H9 (cell line): Measurements from ENCODE around the gene SULT1A2. TPM values are rescaled to one million over a fixed set of nuclear protein-coding genes. Genes with fewer than 3 reads are reported as not detected.

Source experiments
- DNase-seq: peaks from one replicate; pipeline ENCODE4 v3.0.0-alpha.2; 2017
- H2AFZ ChIP-seq: one replicate; pipeline ENCODE4 v1.6.1; 2013; ENCODE audit warnings: mild to moderate bottlenecking, low read length, control low read depth, moderate library complexity
- H2AK5ac ChIP-seq: 2 replicates; pipeline ENCODE4 v1.6.1; 2013; ENCODE audit warnings: low read length, control low read depth, mixed read lengths; ENCODE audit not compliant: insufficient read length
- H2BK120ac ChIP-seq: one replicate; pipeline ENCODE4 v1.6.1; 2013; ENCODE audit warnings: low read depth, mild to moderate bottlenecking, low read length, control low read depth, inconsistent platforms; ENCODE audit not compliant: poor library complexity, severe bottlenecking
- H2BK12ac ChIP-seq: 2 replicates; pipeline ENCODE4 v1.6.1; 2013; ENCODE audit warnings: low read length, control low read depth, mixed read lengths, low read depth; ENCODE audit not compliant: insufficient read length
- H2BK15ac ChIP-seq: 2 replicates; pipeline ENCODE4 v1.6.1; 2013; ENCODE audit warnings: low read depth, low read length, control low read depth
- H2BK20ac ChIP-seq: one replicate; pipeline ENCODE4 v1.6.1; 2013; ENCODE audit warnings: low read depth, mild to moderate bottlenecking, low read length, control low read depth, inconsistent platforms; ENCODE audit not compliant: poor library complexity, severe bottlenecking
- H2BK5ac ChIP-seq: 2 replicates; pipeline ENCODE4 v1.6.1; 2013; ENCODE audit warnings: low read length, control low read depth, mixed read lengths; ENCODE audit not compliant: insufficient read length
- H3K14ac ChIP-seq: 2 replicates; pipeline ENCODE4 v1.6.1; 2013; ENCODE audit warnings: low read length, control low read depth; ENCODE audit not compliant: insufficient read depth
- H3K18ac ChIP-seq: 2 replicates; pipeline ENCODE4 v1.6.1; 2013; ENCODE audit warnings: low read depth, mild to moderate bottlenecking, mixed read lengths, low read length, control low read depth; ENCODE audit not compliant: insufficient read length
- H3K23ac ChIP-seq: 2 replicates; pipeline ENCODE4 v1.6.1; 2013; ENCODE audit warnings: low read length, control low read depth, mixed read lengths, low read depth; ENCODE audit not compliant: insufficient read length
- H3K23me2 ChIP-seq: 2 replicates; pipeline ENCODE4 v1.6.1; 2013; ENCODE audit warnings: low read depth, mild to moderate bottlenecking, mixed read lengths, low read length, control low read depth; ENCODE audit not compliant: insufficient read length, poor library complexity, severe bottlenecking
- H3K27ac ChIP-seq: 2 replicates; pipeline ENCODE4 v1.5.1; 2013; ENCODE audit warnings: low read length, control low read depth, mixed read lengths, low read depth; ENCODE audit not compliant: insufficient read length
- H3K27me3 ChIP-seq: 2 replicates; pipeline ENCODE4 v1.6.1; 2013; ENCODE audit warnings: low read length, control low read depth, inconsistent platforms; ENCODE audit not compliant: insufficient read depth
- H3K4ac ChIP-seq: 2 replicates; pipeline ENCODE4 v1.6.1; 2013; ENCODE audit warnings: low read depth, mild to moderate bottlenecking, control low read depth, inconsistent platforms, low read length, moderate library complexity
- H3K4me1 ChIP-seq: 2 replicates; pipeline ENCODE4 v1.6.1; 2013; ENCODE audit warnings: low read length, control low read depth, inconsistent platforms; ENCODE audit not compliant: insufficient read depth
- H3K4me2 ChIP-seq: 2 replicates; pipeline ENCODE4 v1.6.1; 2013; ENCODE audit warnings: low read length, control low read depth, mixed read lengths; ENCODE audit not compliant: insufficient read length, insufficient read depth
- H3K56ac ChIP-seq: 2 replicates; pipeline ENCODE4 v1.6.1; 2013; ENCODE audit warnings: low read depth, mild to moderate bottlenecking, mixed read lengths, low read length, control low read depth; ENCODE audit not compliant: insufficient read length
- H3K79me1 ChIP-seq: 2 replicates; pipeline ENCODE4 v1.6.1; 2013; ENCODE audit warnings: low read depth, mild to moderate bottlenecking, moderate library complexity, low read length, control low read depth, inconsistent platforms; ENCODE audit not compliant: insufficient read depth, poor library complexity, severe bottlenecking
- H3K79me2 ChIP-seq: 2 replicates; pipeline ENCODE4 v1.6.1; 2013; ENCODE audit warnings: low read length, control low read depth, inconsistent platforms; ENCODE audit not compliant: insufficient read depth
- H3K9ac ChIP-seq: 2 replicates; pipeline ENCODE4 v1.6.1; 2013; ENCODE audit warnings: low read length, control low read depth, mixed read lengths; ENCODE audit not compliant: insufficient read length; ENCODE audit errors: extremely low read depth
- H3K9me3 ChIP-seq: one replicate; pipeline ENCODE4 v1.6.1; 2013; ENCODE audit warnings: low read depth, low read length, inconsistent platforms; ENCODE audit not compliant: control insufficient read depth
- H3T11ph ChIP-seq: one replicate; pipeline ENCODE4 v1.6.1; 2013; ENCODE audit warnings: mild to moderate bottlenecking, low read length, control low read depth, inconsistent platforms
- H4K20me1 ChIP-seq: one replicate; pipeline ENCODE4 v1.6.1; 2013; ENCODE audit not compliant: control insufficient read depth, insufficient read length, insufficient read depth
- H4K5ac ChIP-seq: 2 replicates; pipeline ENCODE4 v1.6.1; 2013; ENCODE audit warnings: low read depth, mild to moderate bottlenecking, mixed read lengths, low read length, control low read depth; ENCODE audit not compliant: insufficient read length
- H4K8ac ChIP-seq: replicated peaks from 2 replicates; pipeline ENCODE4 v1.6.1; 2013; ENCODE audit warnings: low read length, control low read depth, mixed read lengths, low read depth; ENCODE audit not compliant: insufficient read length
- H4K91ac ChIP-seq: 2 replicates; pipeline ENCODE4 v1.6.1; 2013; ENCODE audit warnings: low read depth, mild to moderate bottlenecking, moderate library complexity, mixed read lengths, low read length, control low read depth; ENCODE audit not compliant: insufficient read length
- H3K27ac Mint-ChIP-seq, 3 experiments: 2 replicates in 2 of 3; 3 replicates in 1 of 3; pipeline ENCODE4 v1.8.0; 2020 to 2021; ENCODE audit warnings: mixed read lengths in 3 of 3, mild to moderate bottlenecking in 1 of 3, moderate library complexity in 1 of 3
- H3K27me3 Mint-ChIP-seq: 2 replicates; pipeline ENCODE4 v1.8.0; 2021; ENCODE audit warnings: low read depth, mild to moderate bottlenecking, moderate library complexity, mixed read lengths
- H3K36me3 Mint-ChIP-seq, 3 experiments: 2 replicates in 2 of 3; 3 replicates in 1 of 3; pipeline ENCODE4 v1.8.0; 2020 to 2021; ENCODE audit warnings: low read depth in 3 of 3, mixed read lengths in 3 of 3; ENCODE audit not compliant: insufficient read depth in 1 of 3
- H3K4me1 Mint-ChIP-seq, 2 experiments: 2 replicates each; pipeline ENCODE4 v1.8.0; 2020; ENCODE audit warnings: mixed read lengths in 2 of 2
- H3K4me3 Mint-ChIP-seq, 2 experiments: 2 replicates in 1 of 2; 3 replicates in 1 of 2; pipeline ENCODE4 v1.8.0; 2020 to 2021; ENCODE audit warnings: mild to moderate bottlenecking in 2 of 2, mixed read lengths in 2 of 2, moderate library complexity in 1 of 2
- H3K9me3 Mint-ChIP-seq, 2 experiments: 2 replicates in 1 of 2; 3 replicates in 1 of 2; pipeline ENCODE4 v1.8.0; 2020; ENCODE audit warnings: mild to moderate bottlenecking in 2 of 2, mixed read lengths in 2 of 2, moderate library complexity in 1 of 2
- CTCF ChIP-seq: fragments of 200-600 bp; sonication (generic); conservative IDR thresholded peaks from 3 replicates; pipeline ENCODE4 v1.8.0; 2021; ENCODE audit warnings: antibody characterized with exemption, mild to moderate bottlenecking
- WGBS: extraction: QIAGEN DNeasy Blood & Tissue Kit; methylation state at CpG from one replicate; pipeline ENCODE4 v1.1.7; 2013; ENCODE audit warnings: missing lambda C conversion rate, low lambda C conversion rate, mixed read lengths; ENCODE audit not compliant: insufficient read length; ENCODE audit errors: extremely low coverage; 5-methylcytosine and 5-hydroxymethylcytosine counted together
- total RNA-seq: library from RNA; stranded (reverse); gene quantifications from 2 replicates; pipeline ENCODE4 v1.2.1, GENCODE V29; 2021

The SULT1A2 gene
- total RNA-seq, 1 experiment from 2014 or later: 0.66 TPM

- H3K4me1 ChIP-seq: no peaks in the 10 kb centered on the region
- H2BK5ac ChIP-seq: no peak overlapping the region
- H2BK120ac ChIP-seq: no peak overlapping the region
- H4K5ac ChIP-seq: no peak overlapping the region
- no peaks in the 10 kb centered on the region for H3K9me3 ChIP-seq
- H4K8ac ChIP-seq: no peak overlapping the region
- peaks cover 5% of the 10 kb centered on the region in 2 experiments for H3K4me1 Mint-ChIP-seq
- WGBS: no CpG with 5 or more reads among the region's 2 CpGs
- H3K27ac ChIP-seq: no peak overlapping the region
- TF ChIP-seq CTCF: no peak
- no peaks in the 10 kb centered on the region for H3K79me1 ChIP-seq
- H3K23ac ChIP-seq: no peak overlapping the region
- no peak for DNase-seq
- no peaks in the 10 kb centered on the region for H3K79me2 ChIP-seq
- H3K27me3 Mint-ChIP-seq: no peaks in the 10 kb centered on the region
- H3K56ac ChIP-seq: no peak overlapping the region
- no peak overlapping the region for H3K14ac ChIP-seq
- no peak overlapping the region for H2BK12ac ChIP-seq
- no peaks in the 10 kb centered on the region for H3K27me3 ChIP-seq
- H2BK20ac ChIP-seq: no peak overlapping the region
- peak overlapping the region in 1 of 3 experiments; percentile 28; a peak in 1 of 7 replicates for H3K27ac Mint-ChIP-seq
- H3K9me3 Mint-ChIP-seq: no peaks in the 10 kb centered on the region
- peaks cover 10 to 22% (median 16%) of the 10 kb centered on the region in 3 experiments for H3K36me3 Mint-ChIP-seq
- H4K91ac ChIP-seq: no peak overlapping the region
- H3K4me3 Mint-ChIP-seq: no peak overlapping the region
- H3K9ac ChIP-seq: no peak overlapping the region
- no peak overlapping the region for H3K18ac ChIP-seq
- no peak overlapping the region for H3T11ph ChIP-seq
- no peak overlapping the region for H2AK5ac ChIP-seq
- no peaks in the 10 kb centered on the region for H3K23me2 ChIP-seq
- no peak overlapping the region for H2AFZ ChIP-seq
- no peak overlapping the region for H3K4me2 ChIP-seq
- H2BK15ac ChIP-seq: no peak overlapping the region
- H3K4ac ChIP-seq: no peak overlapping the region
- no peaks in the 10 kb centered on the region for H4K20me1 ChIP-seq
These were observed 39.9 kb downstream of the SULT1A2 start for GRCh38 chr16:28556914-28557320.
